HL-60 (cell line): ENCODE data around the gene HOXD4.

Experiments
- GABPA ChIP-seq: IDR thresholded peaks from 2 replicates; pipeline ENCODE4 v1.6.1; 2012; ENCODE audit warnings: low read depth
- POLR2AphosphoS5 ChIP-seq: IDR thresholded peaks from 2 replicates; pipeline ENCODE4 v1.6.1; 2012; ENCODE audit warnings: low read depth
- TF ChIP-seq, protein P1 (sequence below): IDR thresholded peaks from one replicate; pipeline ENCODE4 v1.5.1; 2011; ENCODE audit warnings: low read length, control low read depth, inconsistent platforms; ENCODE audit not compliant: insufficient read depth

DNA sequence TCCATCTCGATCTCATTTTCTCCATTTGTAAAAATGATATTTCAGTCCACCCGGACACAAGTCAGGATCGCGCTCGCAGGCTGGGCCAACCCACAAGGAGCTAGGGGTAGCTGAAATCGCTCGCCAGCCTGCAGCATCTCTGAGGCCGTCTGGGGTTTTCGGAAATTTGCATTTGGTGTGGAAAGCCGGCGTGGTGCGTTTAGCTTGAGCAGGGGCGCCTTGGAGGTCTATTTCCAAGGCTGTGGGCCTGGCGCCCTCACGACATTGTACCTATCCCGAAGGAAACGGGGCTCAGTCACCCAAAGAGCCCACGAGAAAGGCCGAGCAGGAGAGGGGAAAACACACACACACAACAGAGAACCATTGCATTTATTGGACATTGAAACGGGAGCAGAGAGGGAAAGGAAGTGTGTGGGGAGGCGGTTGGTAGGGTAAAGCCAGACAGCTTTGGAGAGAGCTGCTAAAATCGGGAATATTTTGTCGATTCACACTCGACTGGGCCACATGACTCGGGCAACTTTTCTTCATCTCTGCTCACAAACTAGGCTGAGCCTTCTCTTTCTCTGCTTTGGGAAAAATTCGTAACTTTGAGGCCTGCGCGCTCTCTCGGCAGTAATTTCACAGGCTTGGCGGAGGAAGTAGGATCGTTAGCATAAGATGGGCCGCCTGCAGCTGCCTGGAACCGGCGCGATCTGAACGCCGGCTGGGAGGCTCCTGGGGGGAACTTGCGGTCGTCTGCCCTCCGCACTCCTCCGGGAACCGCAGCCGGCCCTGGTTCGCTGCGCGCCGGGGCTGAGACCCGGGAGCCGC lies 23.0 kb upstream of the HOXD4 start:
- TF ChIP-seq, protein P1, sequence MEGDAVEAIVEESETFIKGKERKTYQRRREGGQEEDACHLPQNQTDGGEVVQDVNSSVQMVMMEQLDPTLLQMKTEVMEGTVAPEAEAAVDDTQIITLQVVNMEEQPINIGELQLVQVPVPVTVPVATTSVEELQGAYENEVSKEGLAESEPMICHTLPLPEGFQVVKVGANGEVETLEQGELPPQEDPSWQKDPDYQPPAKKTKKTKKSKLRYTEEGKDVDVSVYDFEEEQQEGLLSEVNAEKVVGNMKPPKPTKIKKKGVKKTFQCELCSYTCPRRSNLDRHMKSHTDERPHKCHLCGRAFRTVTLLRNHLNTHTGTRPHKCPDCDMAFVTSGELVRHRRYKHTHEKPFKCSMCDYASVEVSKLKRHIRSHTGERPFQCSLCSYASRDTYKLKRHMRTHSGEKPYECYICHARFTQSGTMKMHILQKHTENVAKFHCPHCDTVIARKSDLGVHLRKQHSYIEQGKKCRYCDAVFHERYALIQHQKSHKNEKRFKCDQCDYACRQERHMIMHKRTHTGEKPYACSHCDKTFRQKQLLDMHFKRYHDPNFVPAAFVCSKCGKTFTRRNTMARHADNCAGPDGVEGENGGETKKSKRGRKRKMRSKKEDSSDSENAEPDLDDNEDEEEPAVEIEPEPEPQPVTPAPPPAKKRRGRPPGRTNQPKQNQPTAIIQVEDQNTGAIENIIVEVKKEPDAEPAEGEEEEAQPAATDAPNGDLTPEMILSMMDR: no peak
- TF ChIP-seq POLR2AphosphoS5: no peak
- no peak for TF ChIP-seq GABPA
